RWPE2 (cell line): ENCODE data around the gene CCRL2.

Experiments
- ATAC-seq: fragments of 200-7000 bp; cut with Tn5 transposase; 3 replicates; pipeline ENCODE4 v1.9.1; 2021; ENCODE audit warnings: low read depth
- DNase-seq: peaks from one replicate; pipeline ENCODE4 v3.0.0-alpha.2; 2020; ENCODE audit warnings: low spot score
- H3K27ac ChIP-seq: fragments of 450-650 bp; 2 replicates; pipeline ENCODE4 v1.5.1; 2017; ENCODE audit warnings: mild to moderate bottlenecking; ENCODE audit not compliant: poor library complexity, severe bottlenecking
- H3K27me3 ChIP-seq: fragments of 250-450 bp; sonication (Bioruptor Pico); 2 replicates; pipeline ENCODE4 v1.5.1; 2021; ENCODE audit warnings: mild to moderate bottlenecking, moderate library complexity; ENCODE audit not compliant: insufficient read depth, poor library complexity, severe bottlenecking
- H3K36me3 ChIP-seq: fragments of 250-450 bp; sonication (Bioruptor Pico); 2 replicates; pipeline ENCODE4 v1.5.1; 2020; ENCODE audit warnings: low read depth, mild to moderate bottlenecking, moderate library complexity
- H3K4me1 ChIP-seq: fragments of 250-450 bp; sonication (Bioruptor Pico); 2 replicates; pipeline ENCODE4 v1.5.1; 2021; ENCODE audit warnings: mild to moderate bottlenecking, moderate library complexity; ENCODE audit not compliant: insufficient read depth, poor library complexity, severe bottlenecking
- H3K4me3 ChIP-seq: fragments of 250-450 bp; sonication (Bioruptor Pico); 2 replicates; pipeline ENCODE4 v1.5.1; 2021; ENCODE audit warnings: mild to moderate bottlenecking, moderate library complexity; ENCODE audit not compliant: severe bottlenecking
- H3K9me3 ChIP-seq: fragments of 250-450 bp; sonication (Bioruptor Pico); 2 replicates; pipeline ENCODE4 v1.5.1; 2021; ENCODE audit warnings: mild to moderate bottlenecking, moderate library complexity; ENCODE audit not compliant: severe bottlenecking
- TF ChIP-seq, protein P1 (sequence below): fragments of 450-650 bp; IDR thresholded peaks from one replicate; pipeline ENCODE4 v1.5.1; 2017; ENCODE audit warnings: mild to moderate bottlenecking, moderate library complexity; ENCODE audit not compliant: poor library complexity, severe bottlenecking

CCRL2 gene

DNA sequence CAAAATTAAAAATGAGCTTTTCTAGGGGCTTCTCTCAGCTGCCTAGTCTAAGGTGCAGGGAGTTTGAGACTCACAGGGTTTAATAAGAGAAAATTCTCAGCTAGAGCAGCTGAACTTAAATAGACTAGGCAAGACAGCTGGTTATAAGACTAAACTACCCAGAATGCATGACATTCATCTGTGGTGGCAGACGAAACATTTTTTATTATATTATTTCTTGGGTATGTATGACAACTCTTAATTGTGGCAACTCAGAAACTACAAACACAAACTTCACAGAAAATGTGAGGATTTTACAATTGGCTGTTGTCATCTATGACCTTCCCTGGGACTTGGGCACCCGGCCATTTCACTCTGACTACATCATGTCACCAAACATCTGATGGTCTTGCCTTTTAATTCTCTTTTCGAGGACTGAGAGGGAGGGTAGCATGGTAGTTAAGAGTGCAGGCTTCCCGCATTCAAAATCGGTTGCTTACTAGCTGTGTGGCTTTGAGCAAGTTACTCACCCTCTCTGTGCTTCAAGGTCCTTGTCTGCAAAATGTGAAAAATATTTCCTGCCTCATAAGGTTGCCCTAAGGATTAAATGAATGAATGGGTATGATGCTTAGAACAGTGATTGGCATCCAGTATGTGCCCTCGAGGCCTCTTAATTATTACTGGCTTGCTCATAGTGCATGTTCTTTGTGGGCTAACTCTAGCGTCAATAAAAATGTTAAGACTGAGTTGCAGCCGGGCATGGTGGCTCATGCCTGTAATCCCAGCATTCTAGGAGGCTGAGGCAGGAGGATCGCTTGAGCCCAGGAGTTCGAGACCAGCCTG is 35.3 kb upstream of the CCRL2 start:
- no peaks in the 10 kb centered on the region for H3K36me3 ChIP-seq
- H3K9me3 ChIP-seq: no peaks in the 10 kb centered on the region
- DNase-seq (no peak), ATAC-seq (no peak)
- no peak overlapping the region for H3K4me3 ChIP-seq
- H3K4me1 ChIP-seq: no peaks in the 10 kb centered on the region
- TF ChIP-seq, protein P1, sequence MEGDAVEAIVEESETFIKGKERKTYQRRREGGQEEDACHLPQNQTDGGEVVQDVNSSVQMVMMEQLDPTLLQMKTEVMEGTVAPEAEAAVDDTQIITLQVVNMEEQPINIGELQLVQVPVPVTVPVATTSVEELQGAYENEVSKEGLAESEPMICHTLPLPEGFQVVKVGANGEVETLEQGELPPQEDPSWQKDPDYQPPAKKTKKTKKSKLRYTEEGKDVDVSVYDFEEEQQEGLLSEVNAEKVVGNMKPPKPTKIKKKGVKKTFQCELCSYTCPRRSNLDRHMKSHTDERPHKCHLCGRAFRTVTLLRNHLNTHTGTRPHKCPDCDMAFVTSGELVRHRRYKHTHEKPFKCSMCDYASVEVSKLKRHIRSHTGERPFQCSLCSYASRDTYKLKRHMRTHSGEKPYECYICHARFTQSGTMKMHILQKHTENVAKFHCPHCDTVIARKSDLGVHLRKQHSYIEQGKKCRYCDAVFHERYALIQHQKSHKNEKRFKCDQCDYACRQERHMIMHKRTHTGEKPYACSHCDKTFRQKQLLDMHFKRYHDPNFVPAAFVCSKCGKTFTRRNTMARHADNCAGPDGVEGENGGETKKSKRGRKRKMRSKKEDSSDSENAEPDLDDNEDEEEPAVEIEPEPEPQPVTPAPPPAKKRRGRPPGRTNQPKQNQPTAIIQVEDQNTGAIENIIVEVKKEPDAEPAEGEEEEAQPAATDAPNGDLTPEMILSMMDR: no peak
- H3K27ac ChIP-seq: no peak overlapping the region
- peaks cover 14% of the 10 kb centered on the region for H3K27me3 ChIP-seq

DNA sequence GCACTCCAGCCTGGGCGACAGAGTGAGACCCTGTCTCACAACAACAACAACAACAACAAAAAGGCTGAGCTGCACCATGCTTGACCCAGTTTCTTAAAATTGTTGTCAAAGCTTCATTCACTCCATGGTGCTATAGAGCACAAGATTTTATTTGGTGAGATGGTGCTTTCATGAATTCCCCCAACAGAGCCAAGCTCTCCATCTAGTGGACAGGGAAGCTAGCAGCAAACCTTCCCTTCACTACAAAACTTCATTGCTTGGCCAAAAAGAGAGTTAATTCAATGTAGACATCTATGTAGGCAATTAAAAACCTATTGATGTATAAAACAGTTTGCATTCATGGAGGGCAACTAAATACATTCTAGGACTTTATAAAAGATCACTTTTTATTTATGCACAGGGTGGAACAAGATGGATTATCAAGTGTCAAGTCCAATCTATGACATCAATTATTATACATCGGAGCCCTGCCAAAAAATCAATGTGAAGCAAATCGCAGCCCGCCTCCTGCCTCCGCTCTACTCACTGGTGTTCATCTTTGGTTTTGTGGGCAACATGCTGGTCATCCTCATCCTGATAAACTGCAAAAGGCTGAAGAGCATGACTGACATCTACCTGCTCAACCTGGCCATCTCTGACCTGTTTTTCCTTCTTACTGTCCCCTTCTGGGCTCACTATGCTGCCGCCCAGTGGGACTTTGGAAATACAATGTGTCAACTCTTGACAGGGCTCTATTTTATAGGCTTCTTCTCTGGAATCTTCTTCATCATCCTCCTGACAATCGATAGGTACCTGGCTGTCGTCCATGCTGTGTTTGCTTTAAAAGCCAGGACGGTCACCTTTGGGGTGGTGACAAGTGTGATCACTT is 34.3 kb upstream of the CCRL2 start:
- no peaks in the 10 kb centered on the region for H3K36me3 ChIP-seq
- ATAC-seq (peak; percentile 49; the same call in 1 of the 3 replicates), DNase-seq (no peak)
- no peak overlapping the region for H3K4me3 ChIP-seq
- no peaks in the 10 kb centered on the region for H3K4me1 ChIP-seq
- peaks cover 14% of the 10 kb centered on the region for H3K27me3 ChIP-seq
- no peak overlapping the region for H3K27ac ChIP-seq
- TF ChIP-seq, protein P1: peak; percentile 70
- no peaks in the 10 kb centered on the region for H3K9me3 ChIP-seq

DNA sequence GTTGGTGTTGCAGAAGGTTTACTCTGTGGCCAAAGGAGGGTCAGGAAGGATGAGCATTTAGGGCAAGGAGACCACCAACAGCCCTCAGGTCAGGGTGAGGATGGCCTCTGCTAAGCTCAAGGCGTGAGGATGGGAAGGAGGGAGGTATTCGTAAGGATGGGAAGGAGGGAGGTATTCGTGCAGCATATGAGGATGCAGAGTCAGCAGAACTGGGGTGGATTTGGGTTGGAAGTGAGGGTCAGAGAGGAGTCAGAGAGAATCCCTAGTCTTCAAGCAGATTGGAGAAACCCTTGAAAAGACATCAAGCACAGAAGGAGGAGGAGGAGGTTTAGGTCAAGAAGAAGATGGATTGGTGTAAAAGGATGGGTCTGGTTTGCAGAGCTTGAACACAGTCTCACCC is 32.3 kb upstream of the CCRL2 start:
- H3K27me3 ChIP-seq: peaks cover 14% of the 10 kb centered on the region
- no peaks in the 10 kb centered on the region for H3K36me3 ChIP-seq
- H3K4me1 ChIP-seq: no peaks in the 10 kb centered on the region
- no peak for ATAC-seq
- DNase-seq: no peak
- TF ChIP-seq, protein P1: no peak
- no peak overlapping the region for H3K4me3 ChIP-seq
- H3K9me3 ChIP-seq: no peaks in the 10 kb centered on the region
- H3K27ac ChIP-seq: no peak overlapping the region

DNA sequence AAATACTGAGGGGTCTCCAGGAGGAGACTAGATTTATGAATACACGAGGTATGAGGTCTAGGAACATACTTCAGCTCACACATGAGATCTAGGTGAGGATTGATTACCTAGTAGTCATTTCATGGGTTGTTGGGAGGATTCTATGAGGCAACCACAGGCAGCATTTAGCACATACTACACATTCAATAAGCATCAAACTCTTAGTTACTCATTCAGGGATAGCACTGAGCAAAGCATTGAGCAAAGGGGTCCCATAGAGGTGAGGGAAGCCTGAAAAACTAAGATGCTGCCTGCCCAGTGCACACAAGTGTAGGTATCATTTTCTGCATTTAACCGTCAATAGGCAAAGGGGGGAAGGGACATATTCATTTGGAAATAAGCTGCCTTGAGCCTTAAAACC is 31.8 kb upstream of the CCRL2 start:
- H3K27ac ChIP-seq: no peak overlapping the region
- no peaks in the 10 kb centered on the region for H3K4me1 ChIP-seq
- ATAC-seq: no peak
- no peak overlapping the region for H3K4me3 ChIP-seq
- H3K27me3 ChIP-seq: peaks cover 14% of the 10 kb centered on the region
- no peaks in the 10 kb centered on the region for H3K36me3 ChIP-seq
- TF ChIP-seq, protein P1: no peak
- no peak for DNase-seq
- H3K9me3 ChIP-seq: no peaks in the 10 kb centered on the region
